ENCODE measurements around the gene PNPLA2. TPM values are rescaled to one million over a fixed set of nuclear protein-coding genes. Genes with fewer than 3 reads are reported as not detected.
A peak's percentile ranks its signal among the peaks of the same experiment; 100 is the strongest.

Gene PNPLA2
- total RNA-seq, 3 donors from 2014 or later = 103 to 266 (median 109) TPM

GRCh38 chr11:776263-776560 is 42.5 kb upstream of the PNPLA2 start:
- Histone ChIP-seq H3K4me3 (peak overlapping the region; percentile 89 to 99 (median 96)), H3K27ac (peak overlapping the region; percentile 81 to 89), H3K27me3 (no peaks in the 10 kb centered on the region), H3K4me1 (peaks cover 7 to 12% of the 10 kb centered on the region in 2 donors), H3K36me3 (no peaks in the 10 kb centered on the region), H3K9me3 (no peaks in the 10 kb centered on the region)
- TF ChIP-seq POLR2A (IDR thresholded peaks at IDR 0.05) (no peak), CTCF (IDR thresholded peaks at IDR 0.05) (no peak), POLR2AphosphoS5 (IDR thresholded peaks at IDR 0.05) (no peak)
- intact Hi-C loops (cut with DNase I; ENCODE audit: low total_unique reads) = loop anchor here (10.0 kb wide), 1 partner anchor 211 kb away; the partner anchor contains the start of genes LMNTD2 and RASSF7
- DNase-seq (ENCODE audit: low spot score in 2 of 2) = no peak

- DNase-seq (ENCODE audit: low spot score in 2 of 2) = no peak
- Histone ChIP-seq H3K27me3 (no peaks in the 10 kb centered on the region), H3K9me3 (no peaks in the 10 kb centered on the region), H3K4me3 (peak overlapping the region; percentile 89 to 99 (median 96)), H3K27ac (peak overlapping the region; percentile 81 to 89), H3K4me1 (peaks cover 7 to 12% of the 10 kb centered on the region in 2 donors), H3K36me3 (no peaks in the 10 kb centered on the region)
- TF ChIP-seq CTCF (IDR thresholded peaks at IDR 0.05) (no peak), POLR2AphosphoS5 (IDR thresholded peaks at IDR 0.05) (no peak), POLR2A (IDR thresholded peaks at IDR 0.05) (no peak)
- intact Hi-C loops (cut with DNase I; ENCODE audit: low total_unique reads) = loop anchor here (10.0 kb wide), 1 partner anchor 212 kb away; the partner anchor contains the start of genes LMNTD2 and RASSF7
Observed at GRCh38 chr11:776561-777287, 42.0 kb upstream of the PNPLA2 start.

- Histone ChIP-seq H3K27me3 (no peaks in the 10 kb centered on the region), H3K36me3 (no peaks in the 10 kb centered on the region), H3K4me3 (peak within 1 kb of the TSS; percentile 89 to 99 (median 96)), H3K4me1 (peaks cover 7 to 12% of the 10 kb centered on the region in 2 donors), H3K9me3 (no peaks in the 10 kb centered on the region), H3K27ac (peak within 1 kb of the TSS; percentile 81 to 89)
- peak; percentile 87 to 94 for DNase-seq (ENCODE audit: low spot score in 2 of 2)
- TF ChIP-seq CTCF (IDR thresholded peaks at IDR 0.05) (no peak), POLR2A (IDR thresholded peaks at IDR 0.05) (no peak), POLR2AphosphoS5 (IDR thresholded peaks at IDR 0.05) (peak in 2 of 3 donors; percentile 48 to 56)
- intact Hi-C loops (cut with DNase I; ENCODE audit: low total_unique reads) = loop anchor here (10.0 kb wide), 1 partner anchor 213 kb away; the partner anchor contains the start of genes LMNTD2 and RASSF7
Observed at GRCh38 chr11:777288-778255, 41.1 kb upstream of the PNPLA2 start, which contains the start of gene GATD1. TSS of gene GATD1 (minus strand) at chr11:777487. CDS start at chr11:777462, 25 bp downstream.

- no peaks in the 10 kb centered on the region for H3K36me3 ChIP-seq
- peaks cover 7 to 12% of the 10 kb centered on the region in 2 donors for H3K4me1 ChIP-seq
- H3K27me3 ChIP-seq = no peaks in the 10 kb centered on the region
- intact Hi-C loops (cut with DNase I; ENCODE audit: low total_unique reads) = loop anchor here (10.0 kb wide), 1 partner anchor 214 kb away; the partner anchor contains the start of genes LMNTD2 and RASSF7
- no peaks in the 10 kb centered on the region for H3K9me3 ChIP-seq
- TF ChIP-seq POLR2A (IDR thresholded peaks at IDR 0.05) = no peak
- no peak for TF ChIP-seq POLR2AphosphoS5 (IDR thresholded peaks at IDR 0.05)
- no peak for TF ChIP-seq CTCF (IDR thresholded peaks at IDR 0.05)
- no peak overlapping the region for H3K4me3 ChIP-seq
- no peak for DNase-seq (ENCODE audit: low spot score in 2 of 2)
- no peak overlapping the region for H3K27ac ChIP-seq
Observed at GRCh38 chr11:778976-779954, 39.4 kb upstream of the PNPLA2 start.
